NCI-H2029 (cell line): Measurements from ENCODE around the gene MCM7.
"Not testable (repeated sequence)": the region's sequence is repeated elsewhere in the genome, so short reads cannot be mapped to it uniquely, and the experiment has no call there.

Experiments
- DNase-seq: peaks from one replicate; lab custom pipeline; 2025; lab: John Stamatoyannopoulos, UW

The MCM7 gene

DNA sequence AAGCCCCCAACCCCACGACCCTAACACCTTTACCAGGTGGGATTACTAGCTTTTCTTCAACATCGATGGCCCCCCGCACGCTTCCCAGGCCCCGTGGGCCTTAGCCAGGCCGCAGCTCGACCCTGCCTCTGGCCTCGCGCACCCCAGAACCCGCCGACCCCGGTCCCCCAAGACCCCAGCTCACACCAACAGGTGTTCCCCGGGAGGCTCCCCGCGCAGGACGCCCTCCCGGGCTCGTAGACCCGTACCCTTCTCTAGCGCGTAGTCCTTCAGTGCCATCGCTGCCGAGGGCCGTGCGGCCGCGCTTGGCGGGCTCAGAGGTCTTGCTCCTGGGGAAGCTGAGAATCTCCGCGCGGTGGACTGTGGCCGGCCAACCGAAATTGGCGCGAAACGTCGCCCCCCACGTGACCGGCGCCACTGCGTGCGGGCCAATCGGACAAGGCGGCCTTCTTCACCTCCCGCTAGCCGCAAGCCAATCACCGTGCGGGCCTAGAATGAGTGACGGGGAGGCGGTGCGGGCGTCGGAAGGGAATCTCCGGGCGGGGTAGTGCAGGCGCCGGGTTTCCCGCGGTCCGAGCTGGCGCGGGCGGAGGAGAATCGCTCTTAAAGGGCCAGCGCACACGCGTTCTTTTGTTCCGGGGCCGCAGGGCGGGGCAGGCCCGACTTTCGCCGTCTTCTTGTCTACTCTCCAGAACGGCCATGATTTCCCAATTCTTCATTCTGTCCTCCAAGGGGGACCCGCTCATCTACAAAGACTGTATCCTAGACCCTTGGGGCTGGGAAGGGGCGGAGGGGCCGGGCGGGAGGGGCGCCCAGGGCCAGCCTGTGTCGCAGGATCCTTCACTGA is at the start of gene MCM7, which contains the start of gene AP4M1:
TSS of gene MCM7 (minus strand) at position 382 of the 847 bp plus-strand sequence. CDS start at position 279, 103 bp downstream.
TSS of gene AP4M1 (plus strand) at position 628 of the 847 bp plus-strand sequence. CDS start at position 700, 72 bp downstream.
- peak; percentile 98 for DNase-seq

DNA sequence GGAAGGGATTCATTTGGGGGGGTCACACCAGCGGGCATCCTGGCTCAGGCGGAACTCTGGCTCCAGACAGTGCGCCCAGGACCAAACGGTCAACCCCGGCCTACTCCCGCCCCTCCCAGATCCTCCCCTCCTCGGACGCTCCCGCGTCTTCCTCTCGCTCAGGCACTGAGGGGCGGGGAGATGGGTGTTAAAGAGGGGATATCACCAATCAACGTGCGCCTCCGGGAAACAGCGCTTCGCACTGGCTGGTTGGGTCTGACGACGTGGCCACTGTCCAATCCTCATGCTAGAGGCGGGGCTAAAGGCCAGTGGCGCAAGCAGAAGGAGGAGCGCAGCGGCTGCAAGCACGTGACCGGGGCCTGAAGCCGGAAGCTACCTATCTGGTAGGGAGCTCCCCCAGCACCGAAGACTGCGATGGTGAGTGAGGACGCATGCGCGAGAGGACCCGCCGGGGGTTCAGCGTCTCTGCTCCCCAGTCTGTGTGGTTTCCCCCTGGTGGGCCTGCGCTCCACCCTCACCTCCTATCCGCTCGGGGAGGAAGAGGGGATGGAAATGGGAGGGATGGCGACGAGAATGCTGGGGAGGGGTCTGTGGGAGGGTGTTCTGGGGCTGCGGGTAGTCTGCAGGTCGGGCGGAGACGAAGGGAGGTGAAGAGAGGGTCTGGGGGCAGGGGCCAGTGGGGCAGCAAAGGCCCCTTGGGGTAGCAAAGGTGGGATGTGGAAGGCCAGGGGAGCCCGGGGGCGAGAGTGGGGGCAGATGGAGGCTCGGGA is 47.5 kb upstream of the MCM7 start, which contains the start of gene LAMTOR4:
TSS of gene LAMTOR4 (plus strand) at position 360 of the 770 bp plus-strand sequence. CDS start at position 415, 55 bp downstream.
- DNase-seq = peak; percentile 98

GRCh38 chr7:100148225-100148558 is 47.0 kb upstream of the MCM7 start:
- no peak for DNase-seq

DNA sequence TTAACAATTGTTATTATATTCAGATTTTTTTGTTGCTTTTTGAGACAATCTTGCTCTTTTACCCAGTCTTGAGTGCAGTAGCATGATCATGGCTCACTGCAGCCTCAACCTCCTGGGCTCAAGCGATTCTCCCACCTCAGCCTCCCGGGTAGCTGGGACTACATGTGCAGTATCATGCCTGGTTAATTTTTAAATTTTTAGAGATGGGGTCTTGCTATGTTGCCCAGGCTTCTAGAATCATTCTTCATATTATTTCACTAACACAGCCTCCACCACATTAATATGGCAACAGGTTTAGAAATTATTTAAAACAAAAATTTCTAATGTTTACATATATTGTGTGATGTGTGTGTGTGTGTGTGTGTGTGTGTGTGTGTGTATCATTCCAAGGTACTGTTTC is 46.1 kb upstream of the MCM7 start:
- no peak for DNase-seq

DNA sequence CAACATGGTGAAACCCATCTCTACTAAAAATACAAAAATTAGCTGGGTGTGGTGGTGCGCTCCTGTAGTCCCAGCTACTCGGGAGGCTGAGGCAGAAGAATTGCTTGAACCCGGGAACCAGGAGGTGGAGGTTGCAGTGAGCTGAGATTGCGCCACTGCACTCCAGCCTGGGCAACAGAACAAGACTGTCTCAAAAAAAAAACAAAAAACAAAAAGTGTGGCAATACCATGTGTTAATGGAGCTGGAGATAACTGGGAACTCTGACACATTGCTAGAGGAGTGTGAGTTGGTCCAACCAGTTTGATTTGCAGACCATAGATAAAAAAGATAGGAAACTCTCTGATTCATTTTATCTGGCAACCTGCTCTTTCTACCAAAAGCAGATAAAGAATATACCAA is 45.2 kb upstream of the MCM7 start:
- DNase-seq = not testable (repeated sequence)

DNA sequence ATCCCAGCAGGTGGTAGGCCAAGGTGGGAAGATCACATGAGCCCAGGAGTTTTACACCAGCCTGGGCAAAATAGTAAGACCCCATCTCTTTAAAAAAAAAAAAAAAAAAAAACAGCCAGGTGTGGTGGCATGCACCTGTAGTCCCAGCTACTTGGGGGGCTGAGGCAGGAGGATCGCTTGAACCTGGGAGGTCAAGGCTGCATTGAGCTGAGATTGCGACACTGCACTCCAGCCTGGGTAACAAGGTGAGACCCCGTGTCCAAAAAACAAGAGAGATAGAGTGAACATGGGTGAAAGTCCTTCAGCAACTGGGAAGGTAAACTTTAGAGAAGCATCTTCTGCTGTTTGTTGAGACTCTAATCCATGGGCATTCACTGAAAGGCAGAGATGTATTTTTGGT is 41.3 kb upstream of the MCM7 start:
- DNase-seq = no peak

- no peak for DNase-seq
Observed at GRCh38 chr7:100141555-100141949, 40.4 kb upstream of the MCM7 start.

- DNase-seq = peak; percentile 58
Observed at GRCh38 chr7:100137851-100138760, 36.9 kb upstream of the MCM7 start.

GRCh38 chr7:100132697-100133151 is 31.5 kb upstream of the MCM7 start:
- peak; percentile 49 for DNase-seq

DNA sequence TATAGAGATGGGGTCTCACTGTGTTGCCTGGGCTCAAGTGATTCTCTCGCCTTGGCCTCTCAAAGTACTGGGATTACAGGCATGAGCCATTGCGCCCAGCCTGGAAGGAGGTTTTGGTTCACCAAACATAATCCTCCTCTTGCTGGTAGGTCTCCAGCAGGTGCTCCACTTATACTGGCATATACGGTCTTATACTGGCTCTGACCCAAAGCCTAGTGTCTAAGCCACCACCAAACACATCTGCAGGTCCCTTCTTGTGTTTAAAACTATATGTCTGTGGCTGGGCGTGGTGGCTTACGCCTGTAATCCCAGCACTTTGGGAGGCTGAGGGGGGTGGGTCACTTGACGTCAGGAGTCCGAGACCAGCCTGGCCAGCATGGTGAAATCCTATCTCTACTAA is 30.9 kb upstream of the MCM7 start:
- DNase-seq = peak; percentile 65

GRCh38 chr7:100130608-100131453 is 29.6 kb upstream of the MCM7 start:
- DNase-seq = peak; percentile 68

DNA sequence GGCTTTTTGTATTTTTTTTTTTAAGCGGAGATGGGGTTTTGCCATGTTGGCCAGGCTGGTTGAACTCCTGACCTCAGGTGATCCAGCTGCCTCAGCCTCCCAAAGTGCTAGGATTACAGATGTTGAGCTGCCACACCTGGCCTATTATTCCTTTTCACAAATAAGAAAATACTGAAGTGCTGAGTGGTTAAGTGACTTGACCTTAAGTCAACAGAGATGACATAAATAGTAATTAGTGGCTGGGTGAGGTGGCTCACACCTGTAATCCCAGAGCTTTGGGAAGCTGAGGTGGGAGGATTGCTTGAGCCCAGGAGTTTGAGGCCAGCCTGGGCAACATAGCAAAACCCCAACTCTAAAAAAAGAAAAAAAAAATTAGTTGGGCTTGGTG is 29.0 kb upstream of the MCM7 start:
- DNase-seq = peak; percentile 80

GRCh38 chr7:100128637-100128963 is 27.4 kb upstream of the MCM7 start:
- DNase-seq = no peak

- DNase-seq = peak; percentile 30
Observed at GRCh38 chr7:100127866-100128636, 26.9 kb upstream of the MCM7 start.

GRCh38 chr7:100126931-100127865 is 26.0 kb upstream of the MCM7 start, which contains the start of gene MBLAC1:
TSS of gene MBLAC1 (plus strand) at chr7:100126967. CDS start at chr7:100127396, 429 bp downstream.
- peak; percentile 92 for DNase-seq

DNA sequence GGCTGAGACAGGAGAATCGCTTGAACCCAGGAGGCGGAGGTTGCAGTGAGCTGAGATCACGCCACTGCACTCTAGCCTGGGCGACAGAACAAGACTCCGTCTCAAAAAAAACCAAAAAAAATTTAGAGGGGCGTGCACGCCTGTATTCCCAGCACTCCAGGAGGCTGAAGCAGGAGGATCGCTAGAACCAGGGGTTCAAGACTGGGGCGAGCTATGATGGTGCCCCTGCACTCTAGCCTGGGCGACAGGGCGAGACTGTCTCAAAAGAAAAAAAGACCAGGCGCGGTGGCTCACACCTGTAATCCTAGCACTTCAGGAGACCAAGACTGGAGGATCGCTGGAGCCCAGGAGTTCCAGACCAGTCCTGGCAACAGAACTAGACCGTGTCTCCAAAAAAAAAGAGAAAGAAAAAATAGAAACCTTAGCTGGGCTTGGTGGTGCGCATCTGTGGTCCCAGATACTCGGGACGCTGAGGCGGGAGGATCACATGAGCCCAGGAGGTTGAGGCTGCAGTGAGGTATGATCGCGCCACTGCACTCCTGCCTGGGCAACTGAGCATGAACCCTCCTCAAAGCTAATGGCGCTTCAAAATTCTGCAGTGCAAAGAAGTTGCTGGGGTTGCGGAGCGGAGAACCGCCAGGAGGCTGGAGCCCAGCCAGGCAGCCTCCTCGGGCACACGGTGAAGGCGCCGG is 25.2 kb upstream of the MCM7 start:
- DNase-seq = no peak

DNA sequence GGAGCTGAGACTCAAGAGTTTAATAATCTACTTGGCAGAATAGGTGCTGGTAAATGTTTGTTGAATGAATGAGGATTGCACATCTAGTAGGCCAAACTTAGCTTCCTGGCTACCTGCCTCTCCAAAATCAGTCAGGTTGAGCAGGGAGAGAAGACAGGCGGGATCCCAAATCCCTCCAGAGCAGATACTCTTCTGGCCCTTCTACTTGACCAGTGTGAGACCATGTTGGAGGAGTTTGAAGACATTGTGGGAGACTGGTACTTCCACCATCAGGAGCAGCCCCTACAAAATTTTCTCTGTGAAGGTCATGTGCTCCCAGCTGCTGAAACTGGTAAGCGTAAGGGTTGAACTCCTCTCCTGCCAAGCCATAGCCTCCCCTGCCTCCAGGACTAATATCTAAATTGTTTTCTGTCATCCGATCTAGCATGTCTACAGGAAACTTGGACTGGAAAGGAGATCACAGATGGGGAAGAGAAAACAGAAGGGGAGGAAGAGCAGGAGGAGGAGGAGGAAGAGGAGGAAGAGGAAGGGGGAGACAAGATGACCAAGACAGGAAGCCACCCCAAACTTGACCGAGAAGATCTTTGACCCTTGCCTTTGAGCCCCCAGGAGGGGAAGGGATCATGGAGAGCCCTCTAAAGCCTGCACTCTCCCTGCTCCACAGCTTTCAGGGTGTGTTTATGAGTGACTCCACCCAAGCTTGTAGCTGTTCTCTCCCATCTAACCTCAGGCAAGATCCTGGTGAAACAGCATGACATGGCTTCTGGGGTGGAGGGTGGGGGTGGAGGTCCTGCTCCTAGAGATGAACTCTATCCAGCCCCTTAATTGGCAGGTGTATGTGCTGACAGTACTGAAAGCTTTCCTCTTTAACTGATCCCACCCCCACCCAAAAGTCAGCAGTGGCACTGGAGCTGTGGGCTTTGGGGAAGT is 23.4 kb upstream of the MCM7 start:
- no peak for DNase-seq
